ENCODE data around the gene LYPD3. TPM values are rescaled to one million over a fixed set of nuclear protein-coding genes. Genes with fewer than 3 reads are reported as not detected.

Gene LYPD3
- total RNA-seq, 1 experiment from 2014 or later: 0.46 TPM

DNA sequence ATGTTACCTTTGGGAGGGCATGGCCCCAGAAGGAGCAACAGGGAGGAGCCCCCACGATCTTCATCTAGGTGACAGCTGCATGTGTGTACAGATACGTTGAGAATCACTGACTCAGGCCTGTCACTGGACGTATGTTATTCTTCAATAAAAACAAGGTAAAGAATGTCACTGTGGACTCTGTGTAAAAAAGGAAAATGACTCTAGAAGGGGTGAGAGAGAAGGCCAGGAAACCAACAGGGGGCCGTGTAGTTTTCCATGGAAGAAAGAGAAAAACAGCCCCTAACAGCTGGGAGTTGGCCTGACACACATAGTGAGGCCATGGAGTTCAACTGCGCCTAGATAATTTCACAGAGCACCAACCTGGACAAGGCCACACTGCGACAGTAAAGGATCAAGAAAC lies 1.9 kb upstream of the LYPD3 start:
- Histone ChIP-seq H3K4me3 (ENCODE audit: low read depth in 2 of 2, low read length in 2 of 2) (no peak overlapping the region), H3K9me3 (ENCODE audit: control insufficient read depth, insufficient read depth, low read depth, low read length) (no peaks in the 10 kb centered on the region), H3K4me1 (ENCODE audit: control insufficient read depth, insufficient read depth, low read length) (peaks cover 3% of the 10 kb centered on the region; the same call in 1 of the 2 replicates), H3K27me3 (ENCODE audit: control insufficient read depth, insufficient read depth, low read length) (no peaks in the 10 kb centered on the region), H3K36me3 (ENCODE audit: control insufficient read depth, insufficient read depth, low read length) (no peaks in the 10 kb centered on the region), H3K27ac (ENCODE audit: low read length) (no peak overlapping the region)
- intact Hi-C loops (cut with micrococcal nuclease; ENCODE audit: unreplicated experiment): no loop called here
- POLR2A ChIA-PET: no interaction called here
- no TSS peak for BruUV-seq (replicated peaks)
- DNase-seq (ENCODE audit: low read depth, low spot score): no peak
- CTCF ChIA-PET: no interaction called here
- no peak for ATAC-seq
- in situ Hi-C loops (cut with HindIII; ENCODE audit: low pct_unique_long_range_greater_than_20kb, low sequenced_read_pairs): no loop called here
- no peak for TF ChIP-seq CTCF (IDR thresholded peaks at IDR 0.05)
- TF ChIP-seq SIN3A (IDR thresholded peaks at IDR 0.05; ENCODE audit: borderline replicate concordance, insufficient read depth, low read depth, low read length): no peak
- TF ChIP-seq TCF7L2 (IDR thresholded peaks at IDR 0.05; ENCODE audit: low read depth, low read length): no peak
- TF ChIP-seq POLR2AphosphoS5 (IDR thresholded peaks at IDR 0.05; ENCODE audit: low read depth, low read length): no peak
- TF ChIP-seq, protein P1, sequence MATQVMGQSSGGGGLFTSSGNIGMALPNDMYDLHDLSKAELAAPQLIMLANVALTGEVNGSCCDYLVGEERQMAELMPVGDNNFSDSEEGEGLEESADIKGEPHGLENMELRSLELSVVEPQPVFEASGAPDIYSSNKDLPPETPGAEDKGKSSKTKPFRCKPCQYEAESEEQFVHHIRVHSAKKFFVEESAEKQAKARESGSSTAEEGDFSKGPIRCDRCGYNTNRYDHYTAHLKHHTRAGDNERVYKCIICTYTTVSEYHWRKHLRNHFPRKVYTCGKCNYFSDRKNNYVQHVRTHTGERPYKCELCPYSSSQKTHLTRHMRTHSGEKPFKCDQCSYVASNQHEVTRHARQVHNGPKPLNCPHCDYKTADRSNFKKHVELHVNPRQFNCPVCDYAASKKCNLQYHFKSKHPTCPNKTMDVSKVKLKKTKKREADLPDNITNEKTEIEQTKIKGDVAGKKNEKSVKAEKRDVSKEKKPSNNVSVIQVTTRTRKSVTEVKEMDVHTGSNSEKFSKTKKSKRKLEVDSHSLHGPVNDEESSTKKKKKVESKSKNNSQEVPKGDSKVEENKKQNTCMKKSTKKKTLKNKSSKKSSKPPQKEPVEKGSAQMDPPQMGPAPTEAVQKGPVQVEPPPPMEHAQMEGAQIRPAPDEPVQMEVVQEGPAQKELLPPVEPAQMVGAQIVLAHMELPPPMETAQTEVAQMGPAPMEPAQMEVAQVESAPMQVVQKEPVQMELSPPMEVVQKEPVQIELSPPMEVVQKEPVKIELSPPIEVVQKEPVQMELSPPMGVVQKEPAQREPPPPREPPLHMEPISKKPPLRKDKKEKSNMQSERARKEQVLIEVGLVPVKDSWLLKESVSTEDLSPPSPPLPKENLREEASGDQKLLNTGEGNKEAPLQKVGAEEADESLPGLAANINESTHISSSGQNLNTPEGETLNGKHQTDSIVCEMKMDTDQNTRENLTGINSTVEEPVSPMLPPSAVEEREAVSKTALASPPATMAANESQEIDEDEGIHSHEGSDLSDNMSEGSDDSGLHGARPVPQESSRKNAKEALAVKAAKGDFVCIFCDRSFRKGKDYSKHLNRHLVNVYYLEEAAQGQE (IDR thresholded peaks at IDR 0.05; ENCODE audit: insufficient read depth in 1 of 2, low read depth in 2 of 2, low read length in 1 of 2): no peak

- intact Hi-C loops (cut with micrococcal nuclease; ENCODE audit: unreplicated experiment) (no loop called here), in situ Hi-C loops (cut with HindIII; ENCODE audit: low pct_unique_long_range_greater_than_20kb, low sequenced_read_pairs) (no loop called here)
- no peaks in the 10 kb centered on the region for H3K36me3 ChIP-seq (ENCODE audit: control insufficient read depth, insufficient read depth, low read length)
- no peaks in the 10 kb centered on the region for H3K9me3 ChIP-seq (ENCODE audit: control insufficient read depth, insufficient read depth, low read depth, low read length)
- H3K27me3 ChIP-seq (ENCODE audit: control insufficient read depth, insufficient read depth, low read length): no peaks in the 10 kb centered on the region
- BruUV-seq (replicated peaks): no TSS peak
- ATAC-seq (no peak), DNase-seq (ENCODE audit: low read depth, low spot score) (no peak)
- TF ChIP-seq CTCF (IDR thresholded peaks at IDR 0.05) (no peak), POLR2AphosphoS5 (IDR thresholded peaks at IDR 0.05; ENCODE audit: low read depth, low read length) (no peak), SIN3A (IDR thresholded peaks at IDR 0.05; ENCODE audit: borderline replicate concordance, insufficient read depth, low read depth, low read length) (no peak), TCF7L2 (IDR thresholded peaks at IDR 0.05; ENCODE audit: low read depth, low read length) (no peak)
- TF ChIP-seq, protein P1 (IDR thresholded peaks at IDR 0.05; ENCODE audit: insufficient read depth in 1 of 2, low read depth in 2 of 2, low read length in 1 of 2): no peak
- POLR2A ChIA-PET: no interaction called here
- H3K4me1 ChIP-seq (ENCODE audit: control insufficient read depth, insufficient read depth, low read length): peaks cover 3% of the 10 kb centered on the region; the same call in 1 of the 2 replicates
- H3K4me3 ChIP-seq (ENCODE audit: low read depth in 2 of 2, low read length in 2 of 2): no peak overlapping the region
- H3K27ac ChIP-seq (ENCODE audit: low read length): no peak overlapping the region
- CTCF ChIA-PET: interaction anchor here (0.7 kb wide), 1 partner anchor 87 kb away, joined by 5 read pairs; no protein-coding TSS in a partner anchor
Observed at GRCh38 chr19:43466793-43467192, 1.4 kb upstream of the LYPD3 start.

Data from Panc1 (cell line).